H1 (cell line): ENCODE data around the gene DKK2. TPM values are rescaled to one million over a fixed set of nuclear protein-coding genes. Genes with fewer than 3 reads are reported as not detected.

Experiments used
- CTCF ChIA-PET: fragments of 300-600 bp; sonication (Branson Sonifier 250); formaldehyde crosslinking; loops from one replicate; lab custom pipeline; 2021; ENCODE audit not compliant: partially characterized antibody; lab: Charles Lee
- POLR2A ChIA-PET: fragments of 300-600 bp; sonication (Branson Sonifier 250); formaldehyde crosslinking; loops from one replicate; lab custom pipeline; 2021; ENCODE audit warnings: inconsistent platforms; ENCODE audit not compliant: partially characterized antibody; lab: Charles Lee
- DNase-seq, 2 experiments: peaks; one replicate each; pipeline versions ENCODE4 v3.0.0 to v3.0.0-alpha.2; 2010 to 2022; ENCODE audit warnings: low spot score in 2 of 2, low read depth in 1 of 2, mixed read lengths in 1 of 2
- FAIRE-seq: peaks from 2 replicates; lab custom pipeline; 2011; peaks lifted over from hg19 to GRCh38; lab: Jason Lieb, UNC
- H2AFZ ChIP-seq: 2 replicates; pipeline ENCODE4 v1.8.1; 2012; ENCODE audit warnings: low read length, inconsistent platforms
- H2AK5ac ChIP-seq: 2 replicates; pipeline ENCODE4 v1.6.1; 2013; ENCODE audit warnings: low read depth, low read length
- H2BK120ac ChIP-seq: replicated peaks from 2 replicates; pipeline ENCODE3; 2013; ENCODE audit warnings: low read depth, low read length, inconsistent platforms
- H2BK12ac ChIP-seq: 2 replicates; pipeline ENCODE4 v1.6.1; 2013; ENCODE audit warnings: low read depth, low read length
- H2BK15ac ChIP-seq: 2 replicates; pipeline ENCODE4 v1.6.1; 2013; ENCODE audit warnings: low read length
- H2BK20ac ChIP-seq: 2 replicates; pipeline ENCODE4 v1.6.1; 2013; ENCODE audit warnings: low read length
- H2BK5ac ChIP-seq: 2 replicates; pipeline ENCODE4 v1.6.1; 2013; ENCODE audit warnings: low read depth, low read length
- H3K14ac ChIP-seq: 2 replicates; pipeline ENCODE4 v1.6.1; 2013; ENCODE audit warnings: inconsistent platforms; ENCODE audit not compliant: insufficient read length
- H3K18ac ChIP-seq: 2 replicates; pipeline ENCODE4 v1.6.1; 2013; ENCODE audit warnings: low read length; ENCODE audit errors: extremely low read depth
- H3K23ac ChIP-seq: 2 replicates; pipeline ENCODE4 v1.6.1; 2013; ENCODE audit warnings: inconsistent platforms; ENCODE audit not compliant: insufficient read length
- H3K23me2 ChIP-seq: 2 replicates; pipeline ENCODE4 v1.6.1; 2013; ENCODE audit warnings: low read depth, low read length
- H3K27ac ChIP-seq: 2 replicates; pipeline ENCODE4 v1.6.1; 2011; ENCODE audit warnings: low read depth, low read length, inconsistent platforms
- H3K27me3 ChIP-seq, 4 experiments: replicated peaks in 1 of 4; 1 replicate in 1 of 4; 2 replicates in 3 of 4; pipeline versions ENCODE4 v1.6.1 to v1.8.1; 2011 to 2013; ENCODE audit warnings: low read length in 3 of 4, mild to moderate bottlenecking in 3 of 4, inconsistent platforms in 2 of 4, mixed read lengths in 2 of 4, moderate library complexity in 1 of 4; ENCODE audit not compliant: control insufficient read depth in 3 of 4, insufficient read depth in 3 of 4; ENCODE audit errors: extremely low read depth in 1 of 4
- H3K36me3 ChIP-seq, 4 experiments: 2 replicates each; pipeline versions ENCODE4 v1.6.1 to v1.8.1; 2011 to 2013; ENCODE audit warnings: mild to moderate bottlenecking in 4 of 4, low read length in 3 of 4, moderate library complexity in 2 of 4, control low read depth in 1 of 4, inconsistent platforms in 1 of 4; ENCODE audit not compliant: insufficient read depth in 4 of 4, control insufficient read depth in 2 of 4
- H3K4ac ChIP-seq: replicated peaks from 2 replicates; pipeline ENCODE3; 2013; ENCODE audit warnings: low read length, low read depth, mixed read lengths, inconsistent platforms; ENCODE audit not compliant: insufficient read length
- H3K4me1 ChIP-seq, 4 experiments: replicated peaks in 1 of 4; 1 replicate in 1 of 4; 2 replicates in 3 of 4; pipeline versions ENCODE4 v1.6.1 to v1.8.1; 2011 to 2013; ENCODE audit warnings: low read length in 3 of 4, inconsistent platforms in 2 of 4, mixed read lengths in 1 of 4; ENCODE audit not compliant: insufficient read depth in 4 of 4, control insufficient read depth in 3 of 4
- H3K4me2 ChIP-seq, 2 experiments: 2 replicates each; pipeline versions ENCODE4 v1.6.1 to v1.8.1; 2011 to 2013; ENCODE audit warnings: low read depth in 2 of 2, low read length in 2 of 2, control low read depth in 1 of 2, inconsistent platforms in 1 of 2, mild to moderate bottlenecking in 1 of 2; ENCODE audit not compliant: insufficient read depth in 1 of 2
- H3K4me3 ChIP-seq, 4 experiments: fragments of 200-600, 300-600 bp in 1 of 4; sonication (generic), shearing (Covaris generic), sonication (Bioruptor Twin) in 1 of 4; 2 replicates each; pipeline versions ENCODE4 v1.5.1 to v1.8.1; 2011 to 2016; ENCODE audit warnings: low read length in 4 of 4, low read depth in 3 of 4, control low read depth in 2 of 4, inconsistent platforms in 2 of 4, mild to moderate bottlenecking in 2 of 4, mixed read lengths in 1 of 4, moderate library complexity in 1 of 4; ENCODE audit not compliant: insufficient read depth in 2 of 4; ENCODE audit errors: extremely low read depth in 1 of 4
- H3K56ac ChIP-seq: replicated peaks from 2 replicates; pipeline ENCODE3; 2013; ENCODE audit warnings: low read depth, mild to moderate bottlenecking, mixed read lengths, low read length, inconsistent platforms; ENCODE audit not compliant: insufficient read length
- H3K79me1 ChIP-seq: 2 replicates; pipeline ENCODE4 v1.6.1; 2013; ENCODE audit warnings: low read depth, low read length, control low read depth
- H3K79me2 ChIP-seq, 2 experiments: 2 replicates each; pipeline versions ENCODE4 v1.6.1 to v1.8.1; 2012 to 2013; ENCODE audit warnings: low read length in 2 of 2, mild to moderate bottlenecking in 2 of 2, inconsistent platforms in 1 of 2; ENCODE audit not compliant: insufficient read depth in 2 of 2, control insufficient read depth in 1 of 2
- H3K9ac ChIP-seq, 4 experiments: replicated peaks in 1 of 4; 1 replicate in 1 of 4; 2 replicates in 3 of 4; pipeline versions ENCODE4 v1.6.1 to v1.8.1; 2011 to 2013; ENCODE audit warnings: low read depth in 3 of 4, low read length in 3 of 4, control low read depth in 2 of 4, mild to moderate bottlenecking in 2 of 4, moderate library complexity in 2 of 4, inconsistent platforms in 1 of 4; ENCODE audit errors: extremely low read depth in 1 of 4
- H3K9me3 ChIP-seq, 2 experiments: 2 replicates each; pipeline versions ENCODE4 v1.6.1 to v1.8.1; 2012 to 2013; ENCODE audit warnings: mild to moderate bottlenecking in 2 of 2, moderate library complexity in 2 of 2, control low read depth in 1 of 2, inconsistent platforms in 1 of 2, low read depth in 1 of 2, low read length in 1 of 2, mixed read lengths in 1 of 2; ENCODE audit not compliant: insufficient read depth in 2 of 2
- H4K20me1 ChIP-seq, 2 experiments: replicated peaks in 1 of 2; 2 replicates each; pipeline versions ENCODE3 to v1.8.1; 2011 to 2013; ENCODE audit warnings: inconsistent platforms in 2 of 2, low read length in 2 of 2, mild to moderate bottlenecking in 1 of 2; ENCODE audit not compliant: insufficient read depth in 2 of 2, control insufficient read depth in 1 of 2
- H4K5ac ChIP-seq: 2 replicates; pipeline ENCODE4 v1.6.1; 2013; ENCODE audit warnings: low read length, low read depth, mixed read lengths, inconsistent platforms; ENCODE audit not compliant: insufficient read length
- H4K8ac ChIP-seq: 2 replicates; pipeline ENCODE4 v1.8.0; 2013; ENCODE audit warnings: mild to moderate bottlenecking, moderate library complexity, low read length, inconsistent platforms; ENCODE audit not compliant: insufficient read depth; ENCODE audit errors: extremely low read depth
- H4K91ac ChIP-seq: replicated peaks from 2 replicates; pipeline ENCODE3; 2013; ENCODE audit warnings: low read length, mixed read lengths, inconsistent platforms; ENCODE audit not compliant: insufficient read length
- GABPA ChIP-seq: IDR thresholded peaks from 2 replicates; pipeline ENCODE4 v1.6.1; 2011; ENCODE audit warnings: mild to moderate bottlenecking, low read length, moderate library complexity, borderline replicate concordance; ENCODE audit not compliant: insufficient read depth
- HDAC6 ChIP-seq: IDR thresholded peaks from one replicate; pipeline ENCODE4 v1.7.1; 2012; ENCODE audit warnings: low read depth, mild to moderate bottlenecking, inconsistent platforms, low read length, moderate library complexity
- JUN ChIP-seq: IDR thresholded peaks from 2 replicates; pipeline ENCODE4 v1.6.1; 2011; ENCODE audit warnings: low read depth, mild to moderate bottlenecking, improper control_type of control experiment, low read length
- SIX5 ChIP-seq: IDR thresholded peaks from 2 replicates; pipeline ENCODE4 v1.6.1; 2011; ENCODE audit warnings: mild to moderate bottlenecking, low read depth, low read length
- TAF7 ChIP-seq: optimal IDR thresholded peaks from 2 replicates; pipeline ENCODE3; 2011; ENCODE audit warnings: low read depth, mild to moderate bottlenecking, inconsistent platforms, low read length, moderate library complexity, borderline replicate concordance
- TCF12 ChIP-seq: IDR thresholded peaks from 2 replicates; pipeline ENCODE4 v1.6.1; 2011; ENCODE audit warnings: low read depth, mild to moderate bottlenecking, low read length
- WGBS, 2 experiments: shearing (Covaris generic) in 1 of 2; methylation state at CpG; one replicate each; pipeline versions ENCODE4 v1.1.6 to v1.1.7; 2013 to 2015; ENCODE audit warnings: low lambda C conversion rate in 2 of 2, mixed read lengths in 2 of 2, inconsistent platforms in 1 of 2, low coverage in 1 of 2, missing lambda C conversion rate in 1 of 2; ENCODE audit not compliant: insufficient replicate concordance in 2 of 2, insufficient coverage in 1 of 2, insufficient read length in 1 of 2; ENCODE audit errors: extremely low coverage in 1 of 2, missing lambda C conversion rate in 1 of 2; 5-methylcytosine and 5-hydroxymethylcytosine counted together
- polyA plus RNA-seq, 7 experiments: library from polyadenylated mRNA; depleted of rRNA in 3 of 7; stranded (reverse) in 5 of 7; unstranded in 2 of 7; fragments of >200 nt in 5 of 7; fragments of 200-250 nt in 2 of 7; gene quantifications; 1 replicate in 5 of 7; 2 replicates in 1 of 7; 4 replicates in 1 of 7; pipeline versions ENCODE4 v1.2.1 to v1.2.3, GENCODE V29; 2011 to 2013; ENCODE audit warnings: missing spikeins in 2 of 7, mixed read lengths in 2 of 7
- total RNA-seq: library from RNA; stranded (reverse); fragmentation: NEBNext Ultra II Directional; extraction: Animal tissue kit (Norgen Biotek cat#: 25700); gene quantifications from 2 replicates; pipeline ENCODE4 v1.2.1, GENCODE V29; 2021
- TF ChIP-seq, protein P1 (sequence below), 3 experiments: IDR thresholded peaks; 1 replicate in 2 of 3; 2 replicates in 1 of 3; pipeline versions ENCODE4 v1.5.1 to v1.6.1; 2011; ENCODE audit warnings: low read length in 3 of 3, mild to moderate bottlenecking in 3 of 3, inconsistent platforms in 2 of 3, low read depth in 1 of 3, moderate library complexity in 1 of 3; ENCODE audit not compliant: insufficient read depth in 1 of 3; ENCODE audit errors: control extremely low read depth in 1 of 3
- TF ChIP-seq, protein P2 (sequence below): IDR thresholded peaks from 2 replicates; pipeline ENCODE4 v1.6.1; 2011; ENCODE audit warnings: low read length, improper control_type of control experiment

DKK2 gene
- total and polyA plus RNA-seq, 2 of the 8 experiments (the other 6 are each of a cell fraction or from before 2014, with no cell fraction given): 0.09 to 0.13 TPM

- Histone ChIP-seq H4K91ac (no peak overlapping the region), H3K79me2 (no peaks in the 10 kb centered on the region), H3K79me1 (no peaks in the 10 kb centered on the region), H4K5ac (no peak overlapping the region), H4K8ac (no peak overlapping the region), H2BK120ac (no peak overlapping the region), H2BK20ac (no peak overlapping the region), H2BK15ac (no peak overlapping the region), H3K27ac (no peak overlapping the region; the same call in 1 of the 2 replicates), H3K4me2 (no peak overlapping the region), H3K23me2 (no peaks in the 10 kb centered on the region), H3K4me1 (no peaks in the 10 kb centered on the region), H3K4ac (no peak overlapping the region), H2BK12ac (no peak overlapping the region), H2BK5ac (no peak overlapping the region), H3K56ac (no peak overlapping the region), H3K18ac (no peak overlapping the region), H3K4me3 (no peak overlapping the region), H2AK5ac (no peak overlapping the region), H3K14ac (no peak overlapping the region), H3K9me3 (no peaks in the 10 kb centered on the region), H3K36me3 (no peaks in the 10 kb centered on the region), H2AFZ (peak overlapping the region; percentile 69; the same call in 1 of the 2 replicates), H3K27me3 (no peaks in the 10 kb centered on the region), H3K23ac (no peak overlapping the region), H4K20me1 (no peaks in the 10 kb centered on the region), H3K9ac (no peak overlapping the region)
- no peak for FAIRE-seq
- DNase-seq: no peak
- POLR2A ChIA-PET: interaction anchor here (0.7 kb wide), 1 partner anchor 1205 kb away, joined by 3 read pairs; no protein-coding TSS in a partner anchor
- CTCF ChIA-PET: interaction anchor here (0.6 kb wide), 1 partner anchor 24 kb away, joined by 3 read pairs; no protein-coding TSS in a partner anchor
- 91% methylated on average over 3 of the region's 3 CpGs; no CpG with 5 or more reads in 1 of the 2 experiments for WGBS, 2 experiments
- TF ChIP-seq JUN (no peak), GABPA (no peak), HDAC6 (no peak), TCF12 (no peak), TAF7 (no peak), SIX5 (no peak)
- TF ChIP-seq, protein P1, sequence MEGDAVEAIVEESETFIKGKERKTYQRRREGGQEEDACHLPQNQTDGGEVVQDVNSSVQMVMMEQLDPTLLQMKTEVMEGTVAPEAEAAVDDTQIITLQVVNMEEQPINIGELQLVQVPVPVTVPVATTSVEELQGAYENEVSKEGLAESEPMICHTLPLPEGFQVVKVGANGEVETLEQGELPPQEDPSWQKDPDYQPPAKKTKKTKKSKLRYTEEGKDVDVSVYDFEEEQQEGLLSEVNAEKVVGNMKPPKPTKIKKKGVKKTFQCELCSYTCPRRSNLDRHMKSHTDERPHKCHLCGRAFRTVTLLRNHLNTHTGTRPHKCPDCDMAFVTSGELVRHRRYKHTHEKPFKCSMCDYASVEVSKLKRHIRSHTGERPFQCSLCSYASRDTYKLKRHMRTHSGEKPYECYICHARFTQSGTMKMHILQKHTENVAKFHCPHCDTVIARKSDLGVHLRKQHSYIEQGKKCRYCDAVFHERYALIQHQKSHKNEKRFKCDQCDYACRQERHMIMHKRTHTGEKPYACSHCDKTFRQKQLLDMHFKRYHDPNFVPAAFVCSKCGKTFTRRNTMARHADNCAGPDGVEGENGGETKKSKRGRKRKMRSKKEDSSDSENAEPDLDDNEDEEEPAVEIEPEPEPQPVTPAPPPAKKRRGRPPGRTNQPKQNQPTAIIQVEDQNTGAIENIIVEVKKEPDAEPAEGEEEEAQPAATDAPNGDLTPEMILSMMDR (IDR thresholded peaks at IDR 0.05; ENCODE audit: control extremely low read depth in 1 of 3, insufficient read depth in 1 of 3, low read depth in 1 of 3, low read length in 3 of 3): no peak
- TF ChIP-seq, protein P2, sequence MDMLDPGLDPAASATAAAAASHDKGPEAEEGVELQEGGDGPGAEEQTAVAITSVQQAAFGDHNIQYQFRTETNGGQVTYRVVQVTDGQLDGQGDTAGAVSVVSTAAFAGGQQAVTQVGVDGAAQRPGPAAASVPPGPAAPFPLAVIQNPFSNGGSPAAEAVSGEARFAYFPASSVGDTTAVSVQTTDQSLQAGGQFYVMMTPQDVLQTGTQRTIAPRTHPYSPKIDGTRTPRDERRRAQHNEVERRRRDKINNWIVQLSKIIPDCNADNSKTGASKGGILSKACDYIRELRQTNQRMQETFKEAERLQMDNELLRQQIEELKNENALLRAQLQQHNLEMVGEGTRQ: no peak
Measured at GRCh38 chr4:107009196-107009968, 26.7 kb downstream of the DKK2 start.
